ENCODE results near the gene POLR3E.

Gene POLR3E

GRCh38 chr16:22369221-22369811, 72.1 kb downstream of the POLR3E start:
- DNase-seq: peak; percentile 70

- peak; percentile 15 for DNase-seq
Observed at GRCh38 chr16:22370038-22370820, 73.0 kb downstream of the POLR3E start.

GRCh38 chr16:22372882-22373661, 75.9 kb downstream of the POLR3E start:
- no peak for DNase-seq

- peak; percentile 71 for DNase-seq
Observed at GRCh38 chr16:22373662-22374310, 76.6 kb downstream of the POLR3E start.

- peak; percentile 97 for DNase-seq
Observed at GRCh38 chr16:22374311-22375116, 77.3 kb downstream of the POLR3E start, which contains the start of gene CDR2. Gene CDR2 (minus strand): TSS chr16:22374619. CDS start chr16:22374309, 310 bp downstream.

GRCh38 chr16:22375117-22375962, 78.1 kb downstream of the POLR3E start:
- DNase-seq: peak; percentile 53

GRCh38 chr16:22375963-22376640, 78.9 kb downstream of the POLR3E start:
- no peak for DNase-seq

GRCh38 chr16:22379656-22380055, 82.4 kb downstream of the POLR3E start:
- DNase-seq: no peak

GRCh38 chr16:22380529-22380928, 83.3 kb downstream of the POLR3E start:
- DNase-seq: no peak

GRCh38 chr16:22381392-22381791, 84.2 kb downstream of the POLR3E start:
- DNase-seq: no peak

- no peak for DNase-seq
Observed at GRCh38 chr16:22383827-22384226, 86.6 kb downstream of the POLR3E start.

Measured in DMS53 (cell line).